Stomach (tissue), 9 donors: ENCODE measurements around the gene OR5D16. TPM values are rescaled to one million over a fixed set of nuclear protein-coding genes. Genes with fewer than 3 reads are reported as not detected.
"Not testable (repeated sequence)": the region's sequence is repeated elsewhere in the genome, so short reads cannot be mapped to it uniquely, and the experiment has no call there.

Experiments used
- DNase-seq, 2 donors: peaks; one replicate each; pipeline versions ENCODE4 v3.0.0 to v3.0.0-alpha.2; 2013 to 2019
- H3K27ac ChIP-seq, 5 donors: fragments of 200-600 bp in 4 of 5; sonication (generic) in 4 of 5; one replicate each; pipeline ENCODE4 v1.5.1; 2013 to 2019; ENCODE audit warnings: mild to moderate bottlenecking in 1 of 5, moderate library complexity in 1 of 5
- H3K27me3 ChIP-seq, 3 donors: fragments of 200-600 bp; sonication (generic); one replicate each; pipeline ENCODE4 v1.5.1; 2017 to 2019; ENCODE audit warnings: mixed run types in 1 of 3
- H3K36me3 ChIP-seq, 4 donors: fragments of 200-600 bp; sonication (generic); 1 replicate in 3 of 4; 2 replicates in 1 of 4; pipeline ENCODE4 v1.5.1; 2016 to 2019
- H3K4me1 ChIP-seq, 4 donors: fragments of 200-600 bp; sonication (generic); one replicate each; pipeline ENCODE4 v1.5.1; 2016 to 2019
- H3K4me3 ChIP-seq, 4 donors: fragments of 200-600 bp; sonication (generic) in 3 of 4; one replicate each; pipeline ENCODE4 v1.5.1; 2016 to 2019; ENCODE audit warnings: mild to moderate bottlenecking in 1 of 4
- H3K9me3 ChIP-seq, 4 donors: fragments of 200-600 bp; sonication (generic); one replicate each; pipeline ENCODE4 v1.5.1; 2016 to 2019
- CTCF ChIP-seq, 7 experiments: fragments of 450-650 bp in 4 of 7; fragments of 200-600 bp in 3 of 7; sonication (generic) in 3 of 7; IDR thresholded peaks; one replicate each; pipeline ENCODE4 v1.5.1; 2016 to 2019; ENCODE audit warnings: antibody characterized with exemption in 7 of 7, control low read depth in 2 of 7, mild to moderate bottlenecking in 1 of 7
- EP300 ChIP-seq: sonication (generic); formaldehyde crosslinking; IDR thresholded peaks from one replicate; pipeline ENCODE4 v1.6.1; 2017; ENCODE audit warnings: antibody characterized with exemption
- POLR2A ChIP-seq, 4 donors: fragments of 450-650 bp; IDR thresholded peaks; one replicate each; pipeline ENCODE4 v1.6.1; 2016; ENCODE audit warnings: antibody characterized with exemption in 4 of 4, control low read depth in 2 of 4, mild to moderate bottlenecking in 1 of 4, moderate library complexity in 1 of 4
- POLR2AphosphoS5 ChIP-seq, 3 donors: sonication (generic); formaldehyde crosslinking; IDR thresholded peaks; one replicate each; pipeline ENCODE4 v1.6.1; 2016; ENCODE audit warnings: antibody characterized with exemption in 3 of 3
- WGBS, 5 donors: extraction: QIAGEN DNeasy Blood & Tissue Kit in 3 of 5; methylation state at CpG; one replicate each; pipeline versions ENCODE4 v1.1.5 to v1.1.7; 2013 to 2018; 5-methylcytosine and 5-hydroxymethylcytosine counted together
- intact Hi-C: fragments of 100-400 bp; cut with DNase I; formaldehyde crosslinking; loops from one replicate; pipeline ENCODE4 v1.15.1; 2023; ENCODE audit warnings: low total_unique reads
- polyA plus RNA-seq, 3 donors: library from polyadenylated mRNA; stranded (reverse); fragments of 200-250 nt; gene quantifications; one replicate each; pipeline ENCODE4 v1.2.3, GENCODE V29; 2013
- total RNA-seq, 5 donors: library from RNA; depleted of rRNA; stranded (reverse); fragments of >200 nt; gene quantifications; one replicate each; pipeline versions ENCODE4 v1.1.0 to v1.2.3, GENCODE V29; 2014 to 2016
- donor health status: healthy with polysubstance abuse.
- donor health status: Bipolar disorder and iron deficiency.
- donor health status: healthy.

The OR5D16 gene
- total and polyA plus RNA-seq, 8 donors, result not detected

- 28 to 49% (median 32%) methylated on average over 2 of the region's 2 CpGs for WGBS, 5 donors
- Histone ChIP-seq H3K4me3 (no peak overlapping the region), H3K9me3 (peaks cover 0 to 6% (median 2%) of the 10 kb centered on the region in 4 donors), H3K27ac (no peak overlapping the region), H3K36me3 (no peaks in the 10 kb centered on the region), H3K27me3 (no peaks in the 10 kb centered on the region), H3K4me1 (no peaks in the 10 kb centered on the region)
- no peak for DNase-seq
- TF ChIP-seq EP300, result no peak
- TF ChIP-seq POLR2A (IDR thresholded peaks at IDR 0.05), result no peak
- no peak for TF ChIP-seq CTCF (IDR thresholded peaks at IDR 0.05)
- no peak for TF ChIP-seq POLR2AphosphoS5 (IDR thresholded peaks at IDR 0.05)
- intact Hi-C loops, result no loop called here
Observed at GRCh38 chr11:55847453-55847852, 8.9 kb downstream of the OR5D16 start.

GRCh38 chr11:55849037-55849436 lies 10.5 kb downstream of the OR5D16 start:
- Histone ChIP-seq H3K27me3 (no peaks in the 10 kb centered on the region), H3K36me3 (no peaks in the 10 kb centered on the region), H3K27ac (no peak overlapping the region), H3K9me3 (peaks cover 0 to 6% (median 0%) of the 10 kb centered on the region in 4 donors), H3K4me3 (no peak overlapping the region), H3K4me1 (no peaks in the 10 kb centered on the region)
- no peak for DNase-seq
- TF ChIP-seq POLR2A (IDR thresholded peaks at IDR 0.05) (no peak), POLR2AphosphoS5 (IDR thresholded peaks at IDR 0.05) (no peak), CTCF (IDR thresholded peaks at IDR 0.05) (no peak), EP300 (no peak)
- intact Hi-C loops, result no loop called here

- 78 to 93% (median 86%) methylated on average over 1 of the region's 1 CpG for WGBS, 5 donors
- intact Hi-C loops, result no loop called here
- H3K4me1 ChIP-seq, result no peaks in the 10 kb centered on the region
- no peaks in the 10 kb centered on the region for H3K9me3 ChIP-seq
- DNase-seq, result no peak
- TF ChIP-seq CTCF (IDR thresholded peaks at IDR 0.05) (no peak), POLR2AphosphoS5 (IDR thresholded peaks at IDR 0.05) (no peak), POLR2A (IDR thresholded peaks at IDR 0.05) (no peak), EP300 (no peak)
- H3K4me3 ChIP-seq, result no peak overlapping the region
- H3K36me3 ChIP-seq, result no peaks in the 10 kb centered on the region
- no peaks in the 10 kb centered on the region for H3K27me3 ChIP-seq
- H3K27ac ChIP-seq, result no peak overlapping the region
Observed at GRCh38 chr11:55852141-55852540, 13.6 kb downstream of the OR5D16 start.

GRCh38 chr11:55854704-55855103 lies 16.2 kb downstream of the OR5D16 start:
- 13 to 22% (median 20%) methylated on average over 1 of the region's 1 CpG for WGBS, 5 donors

DNA sequence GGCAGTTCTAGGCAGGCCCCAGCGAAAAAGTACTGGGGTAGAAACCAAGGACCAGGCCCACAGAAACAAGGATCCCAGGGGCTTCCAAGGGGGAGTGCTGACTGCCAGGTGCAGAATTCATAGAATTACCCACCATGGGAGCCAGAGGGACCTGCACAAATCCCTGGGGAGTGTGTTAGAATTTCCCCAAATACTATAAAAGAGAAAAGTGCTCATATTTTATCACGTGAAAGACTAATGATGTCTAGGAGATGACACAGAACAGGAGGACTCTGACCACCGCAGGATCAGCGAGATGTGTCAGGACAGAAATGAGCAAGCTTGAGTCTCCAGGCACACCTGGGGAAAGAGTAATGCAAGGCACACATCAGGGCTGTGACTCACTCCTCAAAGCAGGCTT lies 28.8 kb downstream of the OR5D16 start:
- H3K27ac ChIP-seq, H3K27me3 ChIP-seq, DNase-seq, H3K4me3 ChIP-seq, H3K4me1 ChIP-seq, intact Hi-C loops, H3K36me3 ChIP-seq: not testable (repeated sequence)
- peaks cover 0 to 12% (median 3%) of the 10 kb centered on the region in 4 donors for H3K9me3 ChIP-seq
- 74 to 95% (median 83%) methylated on average over 4 of the region's 4 CpGs for WGBS, 5 donors

More at GRCh38 chr11:55854704-55855103, 16.2 kb downstream of the OR5D16 start:
- Histone ChIP-seq H3K27me3 (no peaks in the 10 kb centered on the region), H3K9me3 (no peaks in the 10 kb centered on the region), H3K36me3 (no peaks in the 10 kb centered on the region), H3K4me3 (no peak overlapping the region), H3K27ac (no peak overlapping the region), H3K4me1 (no peaks in the 10 kb centered on the region)
- TF ChIP-seq POLR2AphosphoS5 (IDR thresholded peaks at IDR 0.05) (no peak), POLR2A (IDR thresholded peaks at IDR 0.05) (no peak), CTCF (IDR thresholded peaks at IDR 0.05) (no peak), EP300 (no peak)
- no peak for DNase-seq
- intact Hi-C loops, result no loop called here

- H3K4me1 ChIP-seq, H3K27me3 ChIP-seq, intact Hi-C loops, H3K36me3 ChIP-seq, H3K27ac ChIP-seq, H3K4me3 ChIP-seq: not testable (repeated sequence)
- H3K9me3 ChIP-seq, result peaks cover 0 to 28% (median 19%) of the 10 kb centered on the region in 4 donors
- peak in 1 of 2 donors; percentile 13 for DNase-seq
- 18 to 42% (median 30%) methylated on average over 4 to 33 of the region's 33 CpGs for WGBS, 5 donors
Observed at GRCh38 chr11:55872731-55873130, 34.2 kb downstream of the OR5D16 start.

GRCh38 chr11:55873146-55873545 lies 34.6 kb downstream of the OR5D16 start:
- H3K4me1 ChIP-seq, intact Hi-C loops, H3K36me3 ChIP-seq, H3K4me3 ChIP-seq, H3K27ac ChIP-seq, H3K27me3 ChIP-seq: not testable (repeated sequence)
- WGBS, 5 donors, result 21 to 44% (median 29%) methylated on average over 10 to 34 of the region's 34 CpGs
- H3K9me3 ChIP-seq, result peaks cover 0 to 28% (median 19%) of the 10 kb centered on the region in 4 donors
- peak in 1 of 2 donors; percentile 30 for DNase-seq

- H3K27me3 ChIP-seq, H3K4me3 ChIP-seq, H3K27ac ChIP-seq, intact Hi-C loops, H3K9me3 ChIP-seq, H3K4me1 ChIP-seq, H3K36me3 ChIP-seq, DNase-seq: not testable (repeated sequence)
- WGBS, 5 donors, result 65 to 83% (median 75%) methylated on average over 1 of the region's 1 CpG
Observed at GRCh38 chr11:55882997-55883396, 44.4 kb downstream of the OR5D16 start, which contains the start of gene TRIM51. Gene TRIM51 (plus strand): TSS chr11:55883297. CDS start chr11:55885429, 2,132 bp downstream.
